H9 (cell line): ENCODE data around the gene TXLNG. TPM values are rescaled to one million over a fixed set of nuclear protein-coding genes. Genes with fewer than 3 reads are reported as not detected.

ENCODE experiments used
- DNase-seq: peaks from one replicate; pipeline ENCODE4 v3.0.0-alpha.2; 2017
- H2AFZ ChIP-seq: one replicate; pipeline ENCODE4 v1.6.1; 2013; ENCODE audit warnings: mild to moderate bottlenecking, low read length, control low read depth, moderate library complexity
- H2AK5ac ChIP-seq: 2 replicates; pipeline ENCODE4 v1.6.1; 2013; ENCODE audit warnings: low read length, control low read depth, mixed read lengths; ENCODE audit not compliant: insufficient read length
- H2BK120ac ChIP-seq: one replicate; pipeline ENCODE4 v1.6.1; 2013; ENCODE audit warnings: low read depth, mild to moderate bottlenecking, low read length, control low read depth, inconsistent platforms; ENCODE audit not compliant: poor library complexity, severe bottlenecking
- H2BK12ac ChIP-seq: 2 replicates; pipeline ENCODE4 v1.6.1; 2013; ENCODE audit warnings: low read length, control low read depth, mixed read lengths, low read depth; ENCODE audit not compliant: insufficient read length
- H2BK15ac ChIP-seq: 2 replicates; pipeline ENCODE4 v1.6.1; 2013; ENCODE audit warnings: low read depth, low read length, control low read depth
- H2BK20ac ChIP-seq: one replicate; pipeline ENCODE4 v1.6.1; 2013; ENCODE audit warnings: low read depth, mild to moderate bottlenecking, low read length, control low read depth, inconsistent platforms; ENCODE audit not compliant: poor library complexity, severe bottlenecking
- H2BK5ac ChIP-seq: 2 replicates; pipeline ENCODE4 v1.6.1; 2013; ENCODE audit warnings: low read length, control low read depth, mixed read lengths; ENCODE audit not compliant: insufficient read length
- H3K14ac ChIP-seq: 2 replicates; pipeline ENCODE4 v1.6.1; 2013; ENCODE audit warnings: low read length, control low read depth; ENCODE audit not compliant: insufficient read depth
- H3K18ac ChIP-seq: 2 replicates; pipeline ENCODE4 v1.6.1; 2013; ENCODE audit warnings: low read depth, mild to moderate bottlenecking, mixed read lengths, low read length, control low read depth; ENCODE audit not compliant: insufficient read length
- H3K23ac ChIP-seq: 2 replicates; pipeline ENCODE4 v1.6.1; 2013; ENCODE audit warnings: low read length, control low read depth, mixed read lengths, low read depth; ENCODE audit not compliant: insufficient read length
- H3K23me2 ChIP-seq: 2 replicates; pipeline ENCODE4 v1.6.1; 2013; ENCODE audit warnings: low read depth, mild to moderate bottlenecking, mixed read lengths, low read length, control low read depth; ENCODE audit not compliant: insufficient read length, poor library complexity, severe bottlenecking
- H3K27ac ChIP-seq: 2 replicates; pipeline ENCODE4 v1.5.1; 2013; ENCODE audit warnings: low read length, control low read depth, mixed read lengths, low read depth; ENCODE audit not compliant: insufficient read length
- H3K27me3 ChIP-seq: 2 replicates; pipeline ENCODE4 v1.6.1; 2013; ENCODE audit warnings: low read length, control low read depth, inconsistent platforms; ENCODE audit not compliant: insufficient read depth
- H3K4ac ChIP-seq: 2 replicates; pipeline ENCODE4 v1.6.1; 2013; ENCODE audit warnings: low read depth, mild to moderate bottlenecking, control low read depth, inconsistent platforms, low read length, moderate library complexity
- H3K4me1 ChIP-seq: 2 replicates; pipeline ENCODE4 v1.6.1; 2013; ENCODE audit warnings: low read length, control low read depth, inconsistent platforms; ENCODE audit not compliant: insufficient read depth
- H3K4me2 ChIP-seq: 2 replicates; pipeline ENCODE4 v1.6.1; 2013; ENCODE audit warnings: low read length, control low read depth, mixed read lengths; ENCODE audit not compliant: insufficient read length, insufficient read depth
- H3K56ac ChIP-seq: 2 replicates; pipeline ENCODE4 v1.6.1; 2013; ENCODE audit warnings: low read depth, mild to moderate bottlenecking, mixed read lengths, low read length, control low read depth; ENCODE audit not compliant: insufficient read length
- H3K79me1 ChIP-seq: 2 replicates; pipeline ENCODE4 v1.6.1; 2013; ENCODE audit warnings: low read depth, mild to moderate bottlenecking, moderate library complexity, low read length, control low read depth, inconsistent platforms; ENCODE audit not compliant: insufficient read depth, poor library complexity, severe bottlenecking
- H3K79me2 ChIP-seq: 2 replicates; pipeline ENCODE4 v1.6.1; 2013; ENCODE audit warnings: low read length, control low read depth, inconsistent platforms; ENCODE audit not compliant: insufficient read depth
- H3K9ac ChIP-seq: 2 replicates; pipeline ENCODE4 v1.6.1; 2013; ENCODE audit warnings: low read length, control low read depth, mixed read lengths; ENCODE audit not compliant: insufficient read length; ENCODE audit errors: extremely low read depth
- H3K9me3 ChIP-seq: one replicate; pipeline ENCODE4 v1.6.1; 2013; ENCODE audit warnings: low read depth, low read length, inconsistent platforms; ENCODE audit not compliant: control insufficient read depth
- H3T11ph ChIP-seq: one replicate; pipeline ENCODE4 v1.6.1; 2013; ENCODE audit warnings: mild to moderate bottlenecking, low read length, control low read depth, inconsistent platforms
- H4K20me1 ChIP-seq: one replicate; pipeline ENCODE4 v1.6.1; 2013; ENCODE audit not compliant: control insufficient read depth, insufficient read length, insufficient read depth
- H4K5ac ChIP-seq: 2 replicates; pipeline ENCODE4 v1.6.1; 2013; ENCODE audit warnings: low read depth, mild to moderate bottlenecking, mixed read lengths, low read length, control low read depth; ENCODE audit not compliant: insufficient read length
- H4K8ac ChIP-seq: replicated peaks from 2 replicates; pipeline ENCODE4 v1.6.1; 2013; ENCODE audit warnings: low read length, control low read depth, mixed read lengths, low read depth; ENCODE audit not compliant: insufficient read length
- H4K91ac ChIP-seq: 2 replicates; pipeline ENCODE4 v1.6.1; 2013; ENCODE audit warnings: low read depth, mild to moderate bottlenecking, moderate library complexity, mixed read lengths, low read length, control low read depth; ENCODE audit not compliant: insufficient read length
- H3K27ac Mint-ChIP-seq, 3 experiments: 2 replicates in 2 of 3; 3 replicates in 1 of 3; pipeline ENCODE4 v1.8.0; 2020 to 2021; ENCODE audit warnings: mixed read lengths in 3 of 3, mild to moderate bottlenecking in 1 of 3, moderate library complexity in 1 of 3
- H3K27me3 Mint-ChIP-seq: 2 replicates; pipeline ENCODE4 v1.8.0; 2021; ENCODE audit warnings: low read depth, mild to moderate bottlenecking, moderate library complexity, mixed read lengths
- H3K36me3 Mint-ChIP-seq, 3 experiments: 2 replicates in 2 of 3; 3 replicates in 1 of 3; pipeline ENCODE4 v1.8.0; 2020 to 2021; ENCODE audit warnings: low read depth in 3 of 3, mixed read lengths in 3 of 3; ENCODE audit not compliant: insufficient read depth in 1 of 3
- H3K4me1 Mint-ChIP-seq, 2 experiments: 2 replicates each; pipeline ENCODE4 v1.8.0; 2020; ENCODE audit warnings: mixed read lengths in 2 of 2
- H3K4me3 Mint-ChIP-seq, 2 experiments: 2 replicates in 1 of 2; 3 replicates in 1 of 2; pipeline ENCODE4 v1.8.0; 2020 to 2021; ENCODE audit warnings: mild to moderate bottlenecking in 2 of 2, mixed read lengths in 2 of 2, moderate library complexity in 1 of 2
- H3K9me3 Mint-ChIP-seq, 2 experiments: 2 replicates in 1 of 2; 3 replicates in 1 of 2; pipeline ENCODE4 v1.8.0; 2020; ENCODE audit warnings: mild to moderate bottlenecking in 2 of 2, mixed read lengths in 2 of 2, moderate library complexity in 1 of 2
- CTCF ChIP-seq: fragments of 200-600 bp; sonication (generic); conservative IDR thresholded peaks from 3 replicates; pipeline ENCODE4 v1.8.0; 2021; ENCODE audit warnings: antibody characterized with exemption, mild to moderate bottlenecking
- WGBS: extraction: QIAGEN DNeasy Blood & Tissue Kit; methylation state at CpG from one replicate; pipeline ENCODE4 v1.1.7; 2013; ENCODE audit warnings: missing lambda C conversion rate, low lambda C conversion rate, mixed read lengths; ENCODE audit not compliant: insufficient read length; ENCODE audit errors: extremely low coverage; 5-methylcytosine and 5-hydroxymethylcytosine counted together
- total RNA-seq: library from RNA; stranded (reverse); gene quantifications from 2 replicates; pipeline ENCODE4 v1.2.1, GENCODE V29; 2021

The TXLNG gene
- total RNA-seq, 1 experiment from 2014 or later: 90.7 TPM

- Histone ChIP-seq H2BK15ac (no peak overlapping the region), H4K20me1 (no peaks in the 10 kb centered on the region), H3K4me1 (no peaks in the 10 kb centered on the region), H3K4ac (no peak overlapping the region), H3T11ph (no peak overlapping the region), H3K14ac (no peak overlapping the region), H4K8ac (no peak overlapping the region), H3K79me2 (peaks cover 2% of the 10 kb centered on the region; the same call in 1 of the 2 replicates), H3K18ac (no peak overlapping the region), H2AFZ (no peak overlapping the region), H2AK5ac (no peak overlapping the region), H3K27me3 (no peaks in the 10 kb centered on the region), H3K9ac (no peak overlapping the region), H4K91ac (no peak overlapping the region), H3K79me1 (peaks cover 3% of the 10 kb centered on the region), H3K4me2 (no peak overlapping the region), H3K23ac (no peak overlapping the region), H2BK12ac (no peak overlapping the region), H2BK120ac (no peak overlapping the region), H3K9me3 (no peaks in the 10 kb centered on the region), H2BK5ac (no peak overlapping the region), H2BK20ac (no peak overlapping the region), H3K27ac (no peak overlapping the region), H4K5ac (no peak overlapping the region), H3K56ac (no peak overlapping the region), H3K23me2 (peaks cover 2% of the 10 kb centered on the region)
- no peak for DNase-seq
- no peaks in the 10 kb centered on the region for H3K4me1 Mint-ChIP-seq
- H3K27ac Mint-ChIP-seq: peak overlapping the region in 2 of 3 experiments; percentile 15 to 53; a peak in 3 of 7 replicates
- H3K9me3 Mint-ChIP-seq: no peaks in the 10 kb centered on the region
- peaks cover 36 to 74% (median 71%) of the 10 kb centered on the region in 3 experiments; a peak in 6 of 7 replicates for H3K36me3 Mint-ChIP-seq
- H3K4me3 Mint-ChIP-seq: no peak overlapping the region
- TF ChIP-seq CTCF: no peak
- WGBS: no CpG with 5 or more reads among the region's 5 CpGs
- no peaks in the 10 kb centered on the region for H3K27me3 Mint-ChIP-seq
Observed at GRCh38 chrX:16819634-16820033, 33.4 kb downstream of the TXLNG start.
